Natural killer cell (primary cell): ENCODE measurements around the gene KHK. TPM values are rescaled to one million over a fixed set of nuclear protein-coding genes. Genes with fewer than 3 reads are reported as not detected.

Experiments
- ATAC-seq, 3 donors: fragments of 150-1000 bp in 2 of 3; fragments of 200-7000 bp in 1 of 3; cut with Tn5 transposase; 1 replicate in 1 of 3; 2 replicates in 2 of 3; pipeline ENCODE4 v1.10.0; 2021; ENCODE audit warnings: mild to moderate bottlenecking in 2 of 3, moderate library complexity in 2 of 3
- DNase-seq, 2 donors: peaks; one replicate each; pipeline versions ENCODE4 v3.0.0 to v3.0.0-alpha.2; 2013 to 2021; ENCODE audit warnings: mixed read lengths in 1 of 2
- H3K27ac ChIP-seq: one replicate; pipeline ENCODE4 v1.5.1; 2013; ENCODE audit warnings: mild to moderate bottlenecking, low read length
- H3K27me3 ChIP-seq: one replicate; pipeline ENCODE4 v1.6.1; 2013; ENCODE audit warnings: low read length; ENCODE audit not compliant: control insufficient read depth, insufficient read depth
- H3K36me3 ChIP-seq: one replicate; pipeline ENCODE4 v1.6.1; 2013; ENCODE audit warnings: low read length; ENCODE audit not compliant: control insufficient read depth, insufficient read depth
- H3K4me1 ChIP-seq: one replicate; pipeline ENCODE4 v1.6.1; 2013; ENCODE audit warnings: low read length; ENCODE audit not compliant: control insufficient read depth, insufficient read depth
- H3K4me3 ChIP-seq: one replicate; pipeline ENCODE4 v1.5.1; 2013; ENCODE audit warnings: low read length
- H3K9me3 ChIP-seq: one replicate; pipeline ENCODE4 v1.6.1; 2013; ENCODE audit warnings: low read length; ENCODE audit not compliant: control insufficient read depth, insufficient read depth
- H3K27ac Mint-ChIP-seq, 2 donors: one replicate each; pipeline ENCODE4 v1.8.0; 2022; ENCODE audit warnings: mild to moderate bottlenecking in 2 of 2, mixed read lengths in 2 of 2, moderate library complexity in 1 of 2
- H3K27me3 Mint-ChIP-seq, 2 donors: one replicate each; pipeline ENCODE4 v1.8.0; 2022; ENCODE audit warnings: low read depth in 2 of 2, mixed read lengths in 2 of 2
- H3K36me3 Mint-ChIP-seq: one replicate; pipeline ENCODE4 v1.8.0; 2022; ENCODE audit warnings: mixed read lengths
- H3K4me1 Mint-ChIP-seq, 2 donors: one replicate each; pipeline ENCODE4 v1.8.0; 2022; ENCODE audit warnings: mixed read lengths in 2 of 2
- H3K4me3 Mint-ChIP-seq: one replicate; pipeline ENCODE4 v1.8.0; 2022; ENCODE audit warnings: mild to moderate bottlenecking, moderate library complexity, mixed read lengths
- H3K9me3 Mint-ChIP-seq, 2 donors: one replicate each; pipeline ENCODE4 v1.8.0; 2022; ENCODE audit warnings: mixed read lengths in 2 of 2
- CTCF ChIP-seq: fragments of 200-600 bp; IDR thresholded peaks from one replicate; pipeline ENCODE4 v1.8.0; 2022; ENCODE audit warnings: antibody characterized with exemption
- WGBS: methylation state at CpG from one replicate; pipeline ENCODE4 v1.1.7; 2013; ENCODE audit warnings: missing lambda C conversion rate; ENCODE audit not compliant: insufficient coverage; 5-methylcytosine and 5-hydroxymethylcytosine counted together
- intact Hi-C: fragments of 100-400 bp; cut with micrococcal nuclease; formaldehyde crosslinking; loops from one replicate; pipeline ENCODE4 v1.14.2; 2022
- total RNA-seq, 4 donors: library from RNA; stranded (reverse); fragments of 120-200 nt in 1 of 4; gene quantifications; one replicate each; pipeline versions ENCODE4 v1.2.3 to v1.2.4, GENCODE V29; 2013 to 2022

KHK gene
- total RNA-seq, 3 donors from 2014 or later (not counting 1 experiment from before 2014, with no cell fraction given) = 3.7 to 4.0 (median 3.8) TPM

DNA sequence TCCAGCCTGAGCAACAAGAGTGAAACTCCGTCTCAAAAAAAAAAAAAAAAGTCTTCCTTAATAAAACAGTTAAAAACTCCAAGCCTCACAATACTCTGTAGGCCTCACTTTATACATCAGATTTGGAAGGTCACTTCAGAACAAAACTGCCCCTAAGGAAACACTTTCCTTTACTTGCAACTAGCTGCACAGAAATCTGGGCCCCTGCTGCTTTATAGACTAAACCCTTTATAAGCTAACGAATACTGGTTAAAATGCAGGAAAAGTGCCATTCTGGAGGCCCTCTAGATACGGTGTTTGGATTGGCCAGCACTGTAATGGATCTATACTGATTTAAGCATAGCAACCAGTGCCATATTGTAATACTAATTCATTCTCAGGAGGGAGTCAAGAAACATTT, 38.5 kb downstream of the KHK start:
- H3K4me1 ChIP-seq = peaks cover 15% of the 10 kb centered on the region
- H3K27ac ChIP-seq = no peak overlapping the region
- intact Hi-C loops = no loop called here
- no peaks in the 10 kb centered on the region for H3K9me3 ChIP-seq
- WGBS = 95% methylated on average over 3 of the region's 3 CpGs
- DNase-seq (no peak), ATAC-seq (no peak)
- H3K27ac Mint-ChIP-seq = no peak overlapping the region
- H3K4me3 ChIP-seq = no peak overlapping the region
- H3K27me3 Mint-ChIP-seq = peaks cover 2 to 3% of the 10 kb centered on the region in 2 donors
- no peak for TF ChIP-seq CTCF
- H3K4me3 Mint-ChIP-seq = peak overlapping the region; percentile 58
- no peaks in the 10 kb centered on the region for H3K36me3 Mint-ChIP-seq
- H3K27me3 ChIP-seq = no peaks in the 10 kb centered on the region
- peaks cover 4% of the 10 kb centered on the region for H3K36me3 ChIP-seq
- no peaks in the 10 kb centered on the region for H3K9me3 Mint-ChIP-seq
- H3K4me1 Mint-ChIP-seq = peaks cover 9 to 22% of the 10 kb centered on the region in 2 donors

DNA sequence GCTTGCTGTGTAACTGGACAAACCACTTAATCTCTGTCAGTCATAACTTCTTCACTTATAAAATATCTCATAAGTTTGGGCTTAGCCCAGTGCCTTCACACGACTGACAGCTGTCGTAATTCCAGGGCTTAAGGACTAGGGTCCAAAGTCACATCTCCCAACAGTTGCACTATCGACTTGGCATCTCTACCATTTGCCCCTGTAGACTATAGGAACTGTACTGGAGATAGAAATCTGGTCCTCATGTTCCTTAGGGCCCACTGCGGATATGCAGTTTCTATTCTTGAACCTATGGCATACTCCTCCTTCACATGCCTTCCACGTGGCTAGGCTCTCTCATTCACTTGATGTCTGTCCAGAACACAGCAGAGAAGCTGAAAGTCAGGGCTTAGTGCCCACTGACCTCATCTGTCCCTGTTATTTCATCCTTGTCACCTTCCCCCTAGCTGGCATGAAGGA, 39.7 kb downstream of the KHK start:
- Histone ChIP-seq H3K4me3 (no peak overlapping the region), H3K9me3 (no peaks in the 10 kb centered on the region), H3K36me3 (peaks cover 16% of the 10 kb centered on the region), H3K4me1 (peaks cover 15% of the 10 kb centered on the region), H3K27ac (no peak overlapping the region), H3K27me3 (no peaks in the 10 kb centered on the region)
- Mint-ChIP-seq H3K4me1 (peaks cover 9 to 29% of the 10 kb centered on the region in 2 donors), H3K36me3 (no peaks in the 10 kb centered on the region), H3K4me3 (no peak overlapping the region), H3K27ac (peak overlapping the region in 1 of 2 donors; percentile 15), H3K27me3 (no peaks in the 10 kb centered on the region), H3K9me3 (no peaks in the 10 kb centered on the region)
- intact Hi-C loops = no loop called here
- 75% methylated on average over 5 of the region's 5 CpGs for WGBS
- ATAC-seq = no peak
- no peak for TF ChIP-seq CTCF
- DNase-seq = no peak

- H3K36me3 ChIP-seq = peaks cover 29% of the 10 kb centered on the region
- H3K36me3 Mint-ChIP-seq = no peaks in the 10 kb centered on the region
- H3K4me3 Mint-ChIP-seq = no peak overlapping the region
- peaks cover 16% of the 10 kb centered on the region for H3K4me1 ChIP-seq
- no peak overlapping the region for H3K4me3 ChIP-seq
- no peak for TF ChIP-seq CTCF
- H3K27ac ChIP-seq = no peak overlapping the region
- H3K27ac Mint-ChIP-seq = no peak overlapping the region
- no peaks in the 10 kb centered on the region for H3K9me3 Mint-ChIP-seq
- H3K27me3 ChIP-seq = no peaks in the 10 kb centered on the region
- intact Hi-C loops = no loop called here
- ATAC-seq (no peak), DNase-seq (no peak)
- H3K27me3 Mint-ChIP-seq = no peaks in the 10 kb centered on the region
- H3K4me1 Mint-ChIP-seq = peaks cover 8 to 25% of the 10 kb centered on the region in 2 donors
- 93% methylated on average over 8 of the region's 9 CpGs for WGBS
- no peaks in the 10 kb centered on the region for H3K9me3 ChIP-seq
These were observed 41.5 kb downstream of the KHK start for GRCh38 chr2:27127883-27128667.
